GM21619 (cell line): Measurements from ENCODE around the gene C20orf141.

Experiments used
- ATAC-seq: cut with Tn5 transposase; IDR thresholded peaks from one replicate; pipeline ENCODE4 v1.9.1; 2021; ENCODE audit not compliant: unreplicated experiment

C20orf141 gene

DNA sequence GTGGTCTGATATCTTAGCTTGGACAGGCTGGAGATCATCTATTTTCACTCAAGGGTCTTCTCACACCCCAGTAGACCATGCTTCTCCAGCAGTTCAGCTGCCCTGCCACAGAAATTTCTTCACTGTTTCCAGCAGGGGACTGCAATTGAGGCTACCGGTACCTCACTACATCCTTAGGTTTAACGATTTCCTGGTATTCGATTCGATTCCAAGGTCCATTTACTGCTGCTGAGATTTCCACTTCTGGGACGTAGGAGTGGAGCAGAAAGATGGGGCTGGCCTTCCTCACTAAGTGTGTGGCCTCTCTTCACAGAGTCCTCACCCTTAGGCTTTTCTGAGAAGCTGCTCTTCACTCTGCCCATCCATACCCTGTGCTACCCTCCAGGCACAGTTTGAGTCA is 31.9 kb downstream of the C20orf141 start:
- ATAC-seq: no peak

DNA sequence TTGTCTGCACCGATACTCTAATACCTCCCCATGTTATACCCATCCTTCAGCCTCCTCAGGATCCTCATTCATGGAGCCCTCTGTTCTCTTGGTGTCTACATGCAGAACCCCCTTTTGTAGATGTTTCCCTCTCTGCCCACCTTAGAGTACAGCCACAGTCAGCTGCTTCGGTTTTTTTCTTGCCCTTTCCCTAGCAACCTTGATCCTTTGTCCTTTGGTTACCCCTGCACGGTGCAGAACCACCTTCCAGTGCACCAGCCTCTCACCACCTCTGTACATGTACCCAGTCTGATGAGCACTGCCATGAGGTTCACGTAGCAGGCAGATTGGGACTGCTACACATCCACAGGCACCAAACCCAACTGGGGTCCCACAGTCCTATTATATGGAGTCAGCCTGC is 33.0 kb downstream of the C20orf141 start:
- ATAC-seq: no peak

DNA sequence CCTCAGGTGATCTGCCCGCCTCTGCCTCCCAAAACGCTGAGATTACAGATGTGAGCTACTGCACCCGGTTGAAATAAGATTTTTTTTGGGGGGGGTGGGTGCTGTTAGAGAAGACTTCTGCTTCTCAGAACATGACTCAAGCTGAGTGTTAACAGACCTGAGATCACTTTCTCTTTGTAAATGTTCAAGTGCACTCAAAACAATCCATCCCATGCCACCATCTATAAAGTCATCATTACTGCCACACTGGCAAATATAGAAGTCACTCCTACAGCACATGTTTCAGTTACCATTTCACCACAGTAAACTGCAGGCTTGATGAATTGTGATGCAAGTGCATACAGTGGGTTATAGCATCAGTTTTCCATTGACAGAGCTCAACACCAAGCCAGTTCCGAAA is 34.7 kb downstream of the C20orf141 start:
- no peak for ATAC-seq

DNA sequence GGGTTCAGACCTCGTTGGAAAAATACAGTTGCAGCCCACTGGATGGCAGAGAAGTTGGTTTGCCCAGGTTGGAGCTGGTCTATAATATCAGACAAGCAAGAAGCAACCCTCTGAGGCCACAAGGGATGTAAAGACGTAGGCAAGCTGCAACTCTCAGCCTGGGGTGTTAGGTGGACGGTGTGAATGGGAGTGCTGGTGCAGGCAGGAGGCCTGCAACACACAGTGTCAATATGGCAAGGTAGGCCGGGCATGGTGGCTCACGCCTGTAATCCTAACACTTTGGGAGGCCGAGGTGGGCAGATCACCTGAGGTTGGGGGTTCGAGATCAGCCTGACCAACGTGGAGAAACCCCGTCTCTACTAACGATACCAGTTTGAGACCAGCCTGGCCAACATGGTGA is 36.3 kb downstream of the C20orf141 start:
- no peak for ATAC-seq

DNA sequence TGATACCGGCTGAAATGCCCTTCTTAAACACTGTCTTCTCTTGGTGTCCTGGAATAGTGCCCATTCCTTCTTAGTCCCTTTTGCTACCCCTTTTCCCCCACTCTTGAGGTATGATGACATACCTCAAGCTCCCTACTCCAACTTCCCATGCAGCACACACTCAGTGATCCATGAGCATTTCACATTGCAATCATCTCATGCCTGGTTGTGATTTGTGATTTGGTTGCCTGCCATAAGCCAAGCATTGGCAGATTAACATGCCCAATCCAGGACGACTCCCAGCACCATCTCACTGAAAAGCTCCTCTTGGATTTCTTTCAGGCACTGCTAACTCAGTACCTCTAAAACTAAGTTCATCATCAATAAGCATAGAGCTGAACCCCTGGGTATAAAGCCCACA is 43.8 kb downstream of the C20orf141 start:
- no peak for ATAC-seq

DNA sequence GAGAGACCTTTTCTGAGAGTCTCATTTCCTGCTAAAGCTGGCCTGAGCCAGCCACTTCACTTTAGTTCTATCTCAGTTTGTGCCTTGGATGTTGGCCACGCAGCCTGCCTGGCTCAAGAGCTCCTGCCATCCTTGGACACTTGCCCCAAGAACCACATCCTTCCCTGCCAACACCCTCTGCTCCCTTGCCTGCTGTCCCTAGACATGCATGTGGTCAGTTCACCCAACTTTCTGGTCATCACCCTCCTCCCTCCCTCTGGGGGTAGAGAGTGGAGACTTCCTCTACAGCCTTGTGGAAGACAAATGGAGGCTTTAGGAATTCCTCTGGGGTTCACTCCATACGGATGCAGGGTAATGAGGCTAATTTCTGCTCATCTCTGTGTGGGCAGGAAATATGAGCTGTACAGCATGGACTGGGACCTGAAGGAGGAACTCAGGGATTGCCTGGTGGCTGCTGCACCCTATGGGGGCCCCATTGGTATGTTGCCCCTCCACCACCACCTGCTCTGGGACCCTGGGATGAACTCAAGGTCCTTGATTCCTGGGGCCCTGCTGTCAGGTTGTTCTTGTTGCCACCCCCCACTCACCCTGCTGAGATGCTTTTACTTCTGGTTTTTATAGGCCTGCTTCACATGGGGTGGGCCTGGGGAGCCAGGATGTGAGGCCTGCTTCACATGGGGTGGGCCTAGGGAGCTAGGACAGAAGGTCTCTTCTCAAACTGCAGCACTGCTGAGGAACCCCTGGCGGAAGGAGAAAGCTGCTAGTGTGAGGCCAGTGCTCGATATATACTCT is 44.7 kb downstream of the C20orf141 start:
- ATAC-seq: no peak

DNA sequence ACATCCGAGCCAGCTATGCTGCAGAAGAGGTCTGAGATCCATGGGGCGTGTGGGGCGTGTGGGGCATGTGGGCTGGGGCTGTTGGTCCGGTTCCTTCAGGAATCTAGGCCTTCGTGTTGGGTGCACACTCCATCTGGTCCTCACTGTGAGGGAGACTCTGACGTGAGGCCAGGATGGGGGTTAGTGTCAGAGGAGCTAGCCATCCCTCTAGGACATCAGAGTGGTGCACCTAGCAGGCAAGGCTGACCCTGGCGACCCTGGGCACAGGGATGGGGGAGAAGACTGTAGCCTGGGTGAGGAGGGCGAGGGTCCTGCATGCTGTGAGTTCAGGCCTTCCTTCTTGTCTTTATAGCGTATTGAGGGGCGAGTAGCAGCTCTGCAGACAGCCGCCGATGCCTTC is 49.8 kb downstream of the C20orf141 start:
- no peak for ATAC-seq

DNA sequence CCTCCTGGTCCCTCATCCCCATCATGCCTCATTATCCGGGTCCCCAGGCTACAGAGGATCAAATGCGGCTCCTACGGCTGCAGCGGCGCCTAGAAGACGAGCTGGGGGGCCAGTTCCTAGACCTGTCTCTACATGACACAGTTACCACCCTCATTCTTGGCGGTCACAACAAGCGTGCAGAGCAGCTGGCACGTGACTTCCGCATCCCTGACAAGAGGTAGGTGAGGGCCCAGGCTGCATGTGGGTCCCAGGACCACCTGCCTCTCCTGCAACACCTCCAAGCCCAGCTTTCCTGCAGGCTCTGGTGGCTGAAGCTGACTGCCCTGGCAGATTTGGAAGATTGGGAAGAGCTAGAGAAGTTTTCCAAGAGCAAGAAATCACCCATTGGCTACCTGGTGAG is 50.3 kb downstream of the C20orf141 start:
- ATAC-seq: no peak
